Thoracic aorta (tissue), 2 donors: ENCODE data around the gene HSD17B12. TPM values are rescaled to one million over a fixed set of nuclear protein-coding genes. Genes with fewer than 3 reads are reported as not detected.

ENCODE experiments used
- ATAC-seq: fragments of 150-250 bp; one replicate; pipeline ENCODE4 v1.8.0; 2017; ENCODE audit warnings: low read depth; ENCODE audit not compliant: insufficient number of reproducible peaks, low FRiP score
- DNase-seq: peaks from one replicate; pipeline ENCODE4 v3.0.0-alpha.2; 2020; ENCODE audit warnings: low spot score
- H3K27ac ChIP-seq, 2 donors: fragments of 200-600 bp; sonication (generic); 1 replicate in 1 of 2; 2 replicates in 1 of 2; pipeline ENCODE4 v1.5.1; 2016; ENCODE audit warnings: mild to moderate bottlenecking in 2 of 2, moderate library complexity in 2 of 2
- H3K27me3 ChIP-seq: fragments of 200-600 bp; sonication (generic); replicated peaks from 2 replicates; pipeline ENCODE4 v1.6.0; 2016; ENCODE audit warnings: mild to moderate bottlenecking; ENCODE audit not compliant: insufficient read depth
- H3K36me3 ChIP-seq: fragments of 200-600 bp; sonication (generic); one replicate; pipeline ENCODE4 v1.5.1; 2016
- H3K4me1 ChIP-seq, 2 donors: fragments of 200-600 bp; sonication (generic); 1 replicate in 1 of 2; 2 replicates in 1 of 2; pipeline versions ENCODE4 v1.5.1 to v1.6.0; 2016; ENCODE audit warnings: low read depth in 2 of 2, mild to moderate bottlenecking in 1 of 2; ENCODE audit not compliant: control insufficient read depth in 1 of 2
- H3K4me3 ChIP-seq: fragments of 200-600 bp; sonication (generic); 2 replicates; pipeline ENCODE4 v1.5.1; 2016; ENCODE audit warnings: mild to moderate bottlenecking
- H3K9me3 ChIP-seq: fragments of 200-600 bp; sonication (generic); 2 replicates; pipeline ENCODE4 v1.5.1; 2016
- total RNA-seq, 2 donors: library from RNA; depleted of rRNA; stranded (reverse); fragments of >200 nt; gene quantifications; one replicate each; pipeline versions ENCODE4 v1.1.0 to v1.2.3, GENCODE V29; 2016
- TF ChIP-seq, protein P1 (sequence below): fragments of 200-600 bp; sonication (generic); IDR thresholded peaks from one replicate; pipeline ENCODE4 v1.5.1; 2019; ENCODE audit warnings: antibody characterized with exemption

The HSD17B12 gene
- 10 to 100 TPM; 91.7 to 97.4 TPM for total RNA-seq

DNA sequence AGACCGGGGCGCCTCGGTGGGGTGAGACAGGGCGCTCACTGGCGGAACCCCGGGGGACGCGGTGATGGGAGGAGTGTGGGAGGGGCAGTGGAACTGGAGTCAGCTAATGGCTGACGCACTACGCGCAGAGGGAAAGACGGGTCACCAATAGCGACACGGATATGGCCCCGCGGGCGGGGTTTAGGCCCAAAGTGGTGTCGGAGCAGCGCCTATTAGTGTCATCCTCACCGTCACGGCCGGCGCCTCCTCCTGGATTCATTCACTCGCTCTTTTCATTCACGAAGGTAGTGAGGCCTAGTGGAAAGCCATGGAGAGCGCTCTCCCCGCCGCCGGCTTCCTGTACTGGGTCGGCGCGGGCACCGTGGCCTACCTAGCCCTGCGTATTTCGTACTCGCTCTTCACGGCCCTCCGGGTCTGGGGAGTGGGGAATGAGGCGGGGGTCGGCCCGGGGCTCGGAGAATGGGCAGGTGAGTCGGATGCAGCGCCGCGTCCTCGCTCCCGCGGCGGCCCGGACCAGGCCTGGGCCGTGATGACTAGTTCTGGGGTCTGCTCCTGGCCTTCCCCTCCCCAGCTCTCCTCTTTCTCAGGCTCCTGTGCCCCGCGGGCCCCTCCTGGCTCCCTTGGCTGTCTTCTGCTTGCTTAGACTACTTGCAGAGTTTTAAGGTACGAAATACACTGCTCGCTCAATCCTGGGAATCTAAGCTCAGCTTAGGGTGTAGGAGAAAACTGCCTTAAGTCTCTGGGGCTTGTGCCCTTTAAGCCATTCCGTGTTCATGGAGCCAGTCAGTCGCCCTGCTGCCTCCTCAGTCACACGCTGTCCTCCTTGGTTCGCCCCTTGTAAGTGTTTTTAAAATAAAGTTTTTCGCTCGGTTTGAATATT lies at the start of gene HSD17B12:
HSD17B12 (plus strand) TSS at position 218 of the 880 bp plus-strand sequence; CDS start at position 308, 90 bp downstream.
- Histone ChIP-seq H3K4me3 (peak within 1 kb of the TSS; percentile 92), H3K27ac (peak within 1 kb of the TSS; percentile 92 to 96), H3K27me3 (no peaks in the 10 kb centered on the region), H3K4me1 (peaks cover 12 to 20% of the 10 kb centered on the region in 2 donors), H3K36me3 (no peaks in the 10 kb centered on the region), H3K9me3 (no peaks in the 10 kb centered on the region)
- TF ChIP-seq, protein P1, sequence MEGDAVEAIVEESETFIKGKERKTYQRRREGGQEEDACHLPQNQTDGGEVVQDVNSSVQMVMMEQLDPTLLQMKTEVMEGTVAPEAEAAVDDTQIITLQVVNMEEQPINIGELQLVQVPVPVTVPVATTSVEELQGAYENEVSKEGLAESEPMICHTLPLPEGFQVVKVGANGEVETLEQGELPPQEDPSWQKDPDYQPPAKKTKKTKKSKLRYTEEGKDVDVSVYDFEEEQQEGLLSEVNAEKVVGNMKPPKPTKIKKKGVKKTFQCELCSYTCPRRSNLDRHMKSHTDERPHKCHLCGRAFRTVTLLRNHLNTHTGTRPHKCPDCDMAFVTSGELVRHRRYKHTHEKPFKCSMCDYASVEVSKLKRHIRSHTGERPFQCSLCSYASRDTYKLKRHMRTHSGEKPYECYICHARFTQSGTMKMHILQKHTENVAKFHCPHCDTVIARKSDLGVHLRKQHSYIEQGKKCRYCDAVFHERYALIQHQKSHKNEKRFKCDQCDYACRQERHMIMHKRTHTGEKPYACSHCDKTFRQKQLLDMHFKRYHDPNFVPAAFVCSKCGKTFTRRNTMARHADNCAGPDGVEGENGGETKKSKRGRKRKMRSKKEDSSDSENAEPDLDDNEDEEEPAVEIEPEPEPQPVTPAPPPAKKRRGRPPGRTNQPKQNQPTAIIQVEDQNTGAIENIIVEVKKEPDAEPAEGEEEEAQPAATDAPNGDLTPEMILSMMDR = no peak
- peak; percentile 97 for ATAC-seq
- DNase-seq = peak; percentile 98

- DNase-seq (no peak), ATAC-seq (no peak)
- Histone ChIP-seq H3K4me3 (no peak overlapping the region), H3K4me1 (no peaks in the 10 kb centered on the region), H3K27ac (no peak overlapping the region), H3K36me3 (no peaks in the 10 kb centered on the region), H3K27me3 (peaks cover 9% of the 10 kb centered on the region), H3K9me3 (no peaks in the 10 kb centered on the region)
- TF ChIP-seq, protein P1 = no peak
Measured at GRCh38 chr11:43631732-43632131, 48.8 kb upstream of the HSD17B12 start.

GRCh38 chr11:43632181-43632580 lies 48.4 kb upstream of the HSD17B12 start:
- ATAC-seq (no peak), DNase-seq (no peak)
- TF ChIP-seq, protein P1 = no peak
- no peak overlapping the region for H3K4me3 ChIP-seq
- H3K27me3 ChIP-seq = peaks cover 9% of the 10 kb centered on the region
- H3K4me1 ChIP-seq = no peaks in the 10 kb centered on the region
- no peaks in the 10 kb centered on the region for H3K9me3 ChIP-seq
- H3K36me3 ChIP-seq = no peaks in the 10 kb centered on the region
- H3K27ac ChIP-seq = no peak overlapping the region

- no peaks in the 10 kb centered on the region for H3K9me3 ChIP-seq
Measured at GRCh38 chr11:43638717-43639116, 41.8 kb upstream of the HSD17B12 start.

GRCh38 chr11:43639224-43639623 lies 41.3 kb upstream of the HSD17B12 start:
- H3K27me3 ChIP-seq = peaks cover 3% of the 10 kb centered on the region
- H3K27ac ChIP-seq = no peak overlapping the region
- no peaks in the 10 kb centered on the region for H3K36me3 ChIP-seq
- ATAC-seq = no peak
- no peaks in the 10 kb centered on the region for H3K9me3 ChIP-seq
- no peak for DNase-seq
- TF ChIP-seq, protein P1 = no peak
- H3K4me1 ChIP-seq = peaks cover 0 to 5% of the 10 kb centered on the region in 2 donors
- H3K4me3 ChIP-seq = no peak overlapping the region

More at GRCh38 chr11:43638717-43639116, 41.8 kb upstream of the HSD17B12 start:
- H3K36me3 ChIP-seq = no peaks in the 10 kb centered on the region
- DNase-seq = no peak
- no peak for ATAC-seq
- H3K27me3 ChIP-seq = peaks cover 3% of the 10 kb centered on the region
- TF ChIP-seq, protein P1 = no peak
- H3K4me1 ChIP-seq = peaks cover 0 to 4% of the 10 kb centered on the region in 2 donors
- no peak overlapping the region for H3K4me3 ChIP-seq
- H3K27ac ChIP-seq = no peak overlapping the region
